AG10803 (cell line): ENCODE data around the gene NT5DC2.

Experiments used
- DNase-seq: peaks from one replicate; pipeline ENCODE4 v3.0.0; 2010; ENCODE audit warnings: low read depth
- H3K4me3 ChIP-seq: 2 replicates; pipeline ENCODE4 v1.5.1; 2011; ENCODE audit warnings: mild to moderate bottlenecking, low read length, control low read depth
- TF ChIP-seq, protein P1 (sequence below): conservative IDR thresholded peaks from 2 replicates; pipeline ENCODE4 v1.5.1; 2011; ENCODE audit warnings: mild to moderate bottlenecking, low read length, control low read depth, inconsistent platforms

NT5DC2 gene

DNA sequence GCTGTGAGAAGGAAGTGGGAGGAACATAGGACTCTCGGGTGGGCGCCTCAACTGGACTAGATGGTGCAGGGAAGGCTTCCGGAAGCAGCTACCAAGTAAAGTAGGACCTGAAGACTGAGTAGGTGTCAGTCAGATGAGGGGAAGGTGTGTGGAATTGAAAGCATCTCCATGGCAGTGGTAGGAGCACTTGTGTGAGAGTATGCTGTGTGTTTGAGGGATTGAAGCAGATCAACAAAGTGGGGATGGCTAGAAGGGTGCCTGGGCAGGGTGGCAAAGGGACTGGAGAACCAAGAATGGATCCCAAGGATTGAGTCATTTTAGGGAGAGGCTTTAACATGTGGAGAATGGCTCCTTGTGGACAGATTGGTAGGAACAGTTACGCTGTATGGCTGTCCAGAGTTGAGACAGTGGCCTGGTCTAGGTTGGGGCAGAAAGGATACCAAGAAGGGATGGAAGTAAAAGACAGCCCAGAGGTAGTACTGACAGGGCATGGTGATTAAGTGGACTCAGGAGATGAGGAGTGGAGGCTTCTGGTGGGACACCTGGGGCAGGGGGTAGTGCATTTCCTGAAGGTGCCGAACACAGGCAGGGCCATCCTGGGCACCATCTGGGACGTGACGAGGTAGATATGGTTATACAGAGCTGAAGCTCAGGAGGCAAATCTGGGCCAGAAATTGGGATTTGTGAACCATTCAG is 4.2 kb upstream of the NT5DC2 start:
- TF ChIP-seq, protein P1, sequence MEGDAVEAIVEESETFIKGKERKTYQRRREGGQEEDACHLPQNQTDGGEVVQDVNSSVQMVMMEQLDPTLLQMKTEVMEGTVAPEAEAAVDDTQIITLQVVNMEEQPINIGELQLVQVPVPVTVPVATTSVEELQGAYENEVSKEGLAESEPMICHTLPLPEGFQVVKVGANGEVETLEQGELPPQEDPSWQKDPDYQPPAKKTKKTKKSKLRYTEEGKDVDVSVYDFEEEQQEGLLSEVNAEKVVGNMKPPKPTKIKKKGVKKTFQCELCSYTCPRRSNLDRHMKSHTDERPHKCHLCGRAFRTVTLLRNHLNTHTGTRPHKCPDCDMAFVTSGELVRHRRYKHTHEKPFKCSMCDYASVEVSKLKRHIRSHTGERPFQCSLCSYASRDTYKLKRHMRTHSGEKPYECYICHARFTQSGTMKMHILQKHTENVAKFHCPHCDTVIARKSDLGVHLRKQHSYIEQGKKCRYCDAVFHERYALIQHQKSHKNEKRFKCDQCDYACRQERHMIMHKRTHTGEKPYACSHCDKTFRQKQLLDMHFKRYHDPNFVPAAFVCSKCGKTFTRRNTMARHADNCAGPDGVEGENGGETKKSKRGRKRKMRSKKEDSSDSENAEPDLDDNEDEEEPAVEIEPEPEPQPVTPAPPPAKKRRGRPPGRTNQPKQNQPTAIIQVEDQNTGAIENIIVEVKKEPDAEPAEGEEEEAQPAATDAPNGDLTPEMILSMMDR: no peak
- peak overlapping the region; percentile 88 for H3K4me3 ChIP-seq

DNA sequence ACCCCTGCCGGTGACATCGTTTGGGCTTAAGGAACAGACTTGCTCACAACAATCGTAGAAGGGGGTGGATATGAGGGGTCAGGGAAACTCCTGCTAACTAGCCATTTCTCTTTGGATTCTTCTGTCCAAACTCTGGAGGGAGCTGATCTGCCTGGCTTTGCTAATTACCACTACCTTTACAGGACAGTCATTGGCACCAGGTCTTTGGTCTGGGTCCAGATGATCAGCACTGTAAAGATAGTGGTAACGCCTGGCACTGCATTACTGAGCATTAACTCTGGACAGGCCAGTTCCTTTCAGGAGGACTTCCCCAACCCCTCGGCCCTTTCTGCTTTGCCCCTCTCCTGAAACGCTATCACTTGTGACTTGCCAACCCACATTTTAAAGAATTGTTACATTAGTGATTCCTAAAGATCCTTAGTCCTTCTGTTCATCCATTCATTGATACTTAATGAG is 3.5 kb upstream of the NT5DC2 start:
- no peak for DNase-seq
- TF ChIP-seq, protein P1: peak; percentile 2; the same call in 1 of the 2 replicates
- H3K4me3 ChIP-seq: peak overlapping the region; percentile 88

More for the DNA sequence above, 4.2 kb upstream of the NT5DC2 start:
- DNase-seq: no peak

DNA sequence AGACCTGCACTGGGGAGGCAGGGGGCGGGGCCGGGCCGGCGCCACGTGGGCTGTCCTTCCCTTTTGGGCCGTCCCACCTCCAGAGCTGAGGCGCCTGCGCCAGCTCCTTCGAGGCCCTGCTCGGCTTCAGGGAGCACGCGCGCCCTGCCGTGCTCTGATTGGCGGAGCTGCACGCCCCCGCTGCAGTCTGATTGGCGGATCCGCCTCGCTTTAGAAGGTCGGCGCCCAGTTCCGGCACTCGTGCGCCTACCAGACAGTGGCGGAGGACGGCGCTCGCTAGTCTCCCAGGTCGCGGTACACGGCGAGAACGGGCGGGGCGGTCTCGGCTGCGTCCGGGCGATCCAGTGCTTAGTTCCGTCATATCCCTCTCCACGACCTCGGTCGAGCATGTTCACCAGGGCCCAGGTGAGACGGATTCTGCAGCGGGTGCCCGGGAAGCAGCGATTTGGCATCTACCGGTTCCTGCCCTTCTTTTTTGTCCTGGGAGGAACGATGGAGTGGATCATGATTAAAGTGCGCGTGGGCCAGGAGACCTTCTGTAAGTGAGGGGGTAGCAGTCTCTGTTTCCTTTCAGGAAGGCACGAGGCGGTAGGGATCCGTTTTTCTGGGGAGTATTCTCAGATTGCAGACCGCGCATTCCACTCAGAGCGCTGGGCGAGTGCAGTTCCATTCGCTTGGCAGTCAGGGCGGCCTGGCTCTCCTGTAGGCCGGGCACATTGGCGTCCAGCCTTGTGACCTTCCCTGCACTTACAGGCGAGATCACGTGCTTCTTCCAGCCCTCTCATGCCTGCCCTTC is 2.9 kb upstream of the NT5DC2 start, which contains the start of gene UQCC5:
Gene UQCC5, plus strand, starts transcription at position 237 of the 796 bp plus-strand sequence. Its CDS starts 151 bp downstream, at position 388.
- peak within 1 kb of the TSS; percentile 88 for H3K4me3 ChIP-seq
- TF ChIP-seq, protein P1: no peak
- peak; percentile 98 for DNase-seq

DNA sequence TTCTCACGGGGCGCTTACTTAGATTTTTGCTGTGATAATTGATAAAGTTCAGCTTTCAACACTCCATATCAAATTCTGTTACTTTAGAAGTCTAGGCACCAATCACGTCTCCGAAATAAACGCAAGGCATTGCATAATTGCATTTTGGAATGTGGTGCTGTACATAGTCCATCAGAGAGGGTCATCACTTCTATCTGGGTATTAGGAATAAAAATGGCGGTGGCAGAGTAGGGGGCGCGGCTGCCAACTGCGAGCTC is 2.4 kb upstream of the NT5DC2 start:
- DNase-seq: no peak
- TF ChIP-seq, protein P1: no peak
- peak overlapping the region; percentile 15 for H3K4me3 ChIP-seq

DNA sequence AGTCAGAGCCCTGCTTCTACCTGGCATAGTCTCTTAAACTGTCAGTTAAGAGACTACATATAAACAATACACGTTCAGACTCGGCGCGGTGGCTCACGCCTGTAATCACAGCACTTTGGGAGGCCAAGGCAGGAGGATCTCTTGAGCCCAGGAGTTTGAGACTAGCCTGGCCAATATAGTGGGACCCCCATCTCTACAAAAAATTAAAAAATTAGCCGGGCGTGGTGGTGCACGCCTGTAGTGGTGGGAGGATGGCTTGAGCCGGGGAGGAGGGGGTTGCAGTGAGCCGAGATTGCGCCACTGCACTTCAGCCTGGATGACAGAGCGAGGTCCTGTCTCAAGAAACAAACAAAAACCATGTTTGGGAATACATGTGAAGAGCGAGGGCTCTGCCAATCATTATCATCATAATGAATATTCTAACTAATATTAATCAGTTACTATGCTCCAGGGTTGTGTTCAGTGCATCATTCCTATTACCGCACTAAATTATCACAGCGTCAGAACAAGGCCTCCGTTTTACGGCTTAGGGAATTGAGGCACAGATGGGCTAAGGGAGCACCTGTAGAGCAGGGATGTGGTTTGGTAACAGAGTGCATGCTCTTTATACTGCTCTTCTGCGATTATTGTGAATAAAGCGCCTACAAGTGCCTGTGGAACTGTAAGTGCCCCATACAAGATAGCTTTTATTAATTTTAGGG is 1.9 kb upstream of the NT5DC2 start:
- DNase-seq: no peak
- no peak overlapping the region; the same call in 1 of the 2 replicates for H3K4me3 ChIP-seq

DNA sequence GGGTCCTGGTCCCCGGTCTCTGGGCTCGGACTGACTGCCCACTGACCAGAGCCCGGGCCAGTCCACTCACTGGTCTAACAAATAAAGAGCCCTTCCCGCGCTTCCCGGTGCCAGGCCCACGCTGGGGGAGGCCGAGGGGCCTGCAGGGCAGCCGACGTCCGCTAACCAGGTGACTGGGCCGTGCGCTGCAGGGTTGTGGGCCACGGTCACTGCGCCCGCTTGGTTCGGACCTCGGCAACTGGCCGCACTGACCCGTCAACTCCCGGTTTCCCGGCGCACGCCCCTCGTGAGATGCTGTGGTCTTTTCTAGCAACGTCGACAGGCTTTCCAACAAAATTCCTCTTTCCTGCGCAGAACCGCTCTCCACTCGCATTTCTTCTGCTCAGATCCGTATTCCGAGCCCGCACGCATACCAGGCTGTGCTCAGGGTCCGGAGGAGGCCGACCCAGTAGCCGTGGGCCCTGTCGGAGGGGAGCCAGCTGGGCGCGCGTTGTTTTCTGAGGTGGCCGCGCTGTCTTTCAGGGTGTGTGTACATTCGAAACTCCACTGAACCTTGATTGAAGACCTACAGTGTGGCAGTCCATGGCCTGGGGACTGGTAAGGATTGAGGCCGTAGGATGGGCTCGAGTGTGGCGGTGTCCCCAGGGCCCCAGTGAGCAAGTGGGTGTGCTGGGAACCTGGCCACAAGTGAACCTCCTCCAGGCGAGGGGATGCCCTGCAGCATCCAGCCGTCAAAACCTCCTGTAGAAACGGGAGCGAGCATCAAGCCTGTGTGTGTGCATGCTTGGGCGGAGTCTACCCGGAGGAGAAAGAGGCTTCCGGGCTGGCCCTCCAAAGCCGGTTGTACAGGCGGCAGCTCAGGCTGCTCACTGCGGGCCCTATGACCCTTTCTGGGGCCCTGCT is 875 bp upstream of the NT5DC2 start:
- TF ChIP-seq, protein P1: no peak
- peak overlapping the region; percentile 65 for H3K4me3 ChIP-seq
- DNase-seq: peak; percentile 18

More for the DNA sequence above, 1.9 kb upstream of the NT5DC2 start:
- TF ChIP-seq, protein P1: no peak
